HG03558 (cell line): ENCODE data around the gene NPTX1.

Source experiments
- ATAC-seq: cut with Tn5 transposase; IDR thresholded peaks from one replicate; pipeline ENCODE4 v1.9.1; 2021; ENCODE audit warnings: moderate number of reproducible peaks; ENCODE audit not compliant: unreplicated experiment; ENCODE audit errors: extremely low read depth

NPTX1 gene

DNA sequence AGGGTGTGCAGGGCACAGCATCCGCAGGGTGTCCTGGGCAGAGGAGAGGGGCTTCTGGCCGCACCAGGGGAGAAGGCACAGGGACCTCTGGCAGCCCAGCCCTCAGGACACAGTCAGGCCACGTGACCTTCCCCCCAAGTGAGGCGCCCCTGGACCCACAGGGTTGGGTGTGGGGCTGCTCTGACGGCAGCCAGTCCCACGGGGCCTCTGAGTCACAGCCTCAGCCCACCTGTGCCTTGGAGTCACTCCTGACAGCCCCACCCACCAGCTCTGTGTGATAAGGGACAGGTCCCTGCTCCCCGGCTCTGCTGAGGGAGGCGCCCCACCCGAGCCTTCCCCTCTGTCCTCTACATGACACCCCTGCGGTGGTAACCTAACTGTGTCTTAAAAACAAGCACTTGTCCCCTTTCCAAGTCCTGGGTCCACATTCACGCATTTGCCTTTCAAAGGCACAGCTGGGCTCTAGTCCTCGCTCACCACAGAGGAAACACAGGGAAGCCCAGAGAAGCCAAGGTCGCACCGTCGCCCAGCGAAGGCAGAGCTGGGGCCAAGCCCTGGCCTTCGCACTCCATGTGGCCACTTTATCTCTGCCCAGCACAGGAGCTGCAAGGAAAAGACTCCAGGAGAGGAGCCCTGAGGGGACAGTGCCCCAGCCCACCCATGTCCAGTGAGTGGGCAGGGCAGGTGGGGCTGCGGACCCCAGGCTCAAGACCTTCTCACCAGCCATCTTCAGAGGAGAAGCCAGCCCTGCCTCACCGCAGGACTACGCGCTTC lies 5.1 kb upstream of the NPTX1 start:
- ATAC-seq: no peak

DNA sequence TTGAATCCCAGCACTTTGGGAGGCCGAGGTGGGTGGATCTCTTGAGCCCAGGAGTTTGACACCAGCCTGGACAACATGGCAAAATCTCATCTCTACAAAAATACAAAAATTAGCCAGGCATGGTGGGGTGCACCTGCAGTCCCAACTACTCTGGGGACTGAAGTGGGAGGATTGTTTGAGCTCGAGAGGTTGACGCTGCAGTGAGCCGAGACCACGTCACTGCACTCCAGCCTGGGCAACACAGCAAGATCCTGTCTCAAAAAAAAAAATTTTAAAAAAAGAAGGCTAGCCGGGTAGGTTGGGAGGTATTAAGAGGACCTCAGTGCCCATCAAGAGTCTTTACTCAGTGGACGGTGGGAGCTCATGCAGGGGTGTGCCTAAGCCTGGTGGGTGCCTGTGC lies 3.8 kb upstream of the NPTX1 start:
- no peak for ATAC-seq

DNA sequence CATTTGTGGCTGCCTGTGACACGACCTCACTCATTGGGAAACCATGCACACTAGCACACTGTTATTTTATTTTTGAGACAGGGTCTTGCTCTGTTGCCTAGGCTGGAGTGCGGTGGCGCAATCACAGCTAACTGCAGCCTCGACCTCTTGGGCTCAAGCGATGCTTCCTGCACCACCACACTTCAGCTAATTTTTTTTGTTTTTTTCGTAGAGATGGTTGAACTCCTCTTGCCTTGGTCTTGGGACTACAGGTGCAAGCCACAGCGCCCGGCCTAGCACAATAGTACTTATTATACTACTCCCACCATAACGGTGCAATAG lies 2.8 kb upstream of the NPTX1 start:
- no peak for ATAC-seq

DNA sequence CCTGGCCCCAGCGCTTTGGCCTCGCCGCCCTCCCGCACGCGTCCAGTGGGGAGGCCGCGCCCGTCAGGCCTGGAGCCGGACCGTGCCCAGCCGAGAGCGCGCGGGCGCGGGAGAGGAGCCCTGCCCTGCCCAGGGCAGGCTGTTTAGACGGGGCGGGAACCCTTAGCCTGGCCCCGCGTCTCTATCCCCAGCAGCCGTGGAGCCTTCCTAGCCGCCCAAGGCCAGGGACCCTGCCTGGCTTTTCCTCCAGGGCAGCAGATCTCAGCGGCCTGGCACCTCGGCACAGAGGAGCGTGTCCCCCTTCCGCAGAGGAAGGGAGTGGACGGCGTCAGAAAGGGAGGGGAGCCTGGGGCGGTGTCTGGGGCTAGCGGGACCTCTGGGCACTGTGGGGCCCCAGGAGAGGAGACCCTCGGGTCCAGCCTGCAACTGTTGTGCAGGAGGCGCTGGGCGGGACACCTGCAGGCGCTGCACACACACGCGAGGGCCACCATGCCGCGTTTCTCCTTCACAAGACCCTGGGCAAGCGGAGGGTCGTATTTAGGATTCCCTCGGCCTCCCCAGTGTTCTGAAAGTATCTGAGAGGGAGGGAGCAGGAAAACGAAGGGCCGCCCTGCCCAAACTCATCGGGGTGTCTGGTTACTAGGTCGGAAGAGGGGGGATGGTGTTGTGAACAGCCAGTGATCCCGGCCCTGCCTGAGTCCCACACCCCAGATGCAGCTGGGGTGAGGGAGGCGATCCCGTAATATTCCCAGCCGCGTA lies 2.3 kb upstream of the NPTX1 start:
- ATAC-seq: no peak

DNA sequence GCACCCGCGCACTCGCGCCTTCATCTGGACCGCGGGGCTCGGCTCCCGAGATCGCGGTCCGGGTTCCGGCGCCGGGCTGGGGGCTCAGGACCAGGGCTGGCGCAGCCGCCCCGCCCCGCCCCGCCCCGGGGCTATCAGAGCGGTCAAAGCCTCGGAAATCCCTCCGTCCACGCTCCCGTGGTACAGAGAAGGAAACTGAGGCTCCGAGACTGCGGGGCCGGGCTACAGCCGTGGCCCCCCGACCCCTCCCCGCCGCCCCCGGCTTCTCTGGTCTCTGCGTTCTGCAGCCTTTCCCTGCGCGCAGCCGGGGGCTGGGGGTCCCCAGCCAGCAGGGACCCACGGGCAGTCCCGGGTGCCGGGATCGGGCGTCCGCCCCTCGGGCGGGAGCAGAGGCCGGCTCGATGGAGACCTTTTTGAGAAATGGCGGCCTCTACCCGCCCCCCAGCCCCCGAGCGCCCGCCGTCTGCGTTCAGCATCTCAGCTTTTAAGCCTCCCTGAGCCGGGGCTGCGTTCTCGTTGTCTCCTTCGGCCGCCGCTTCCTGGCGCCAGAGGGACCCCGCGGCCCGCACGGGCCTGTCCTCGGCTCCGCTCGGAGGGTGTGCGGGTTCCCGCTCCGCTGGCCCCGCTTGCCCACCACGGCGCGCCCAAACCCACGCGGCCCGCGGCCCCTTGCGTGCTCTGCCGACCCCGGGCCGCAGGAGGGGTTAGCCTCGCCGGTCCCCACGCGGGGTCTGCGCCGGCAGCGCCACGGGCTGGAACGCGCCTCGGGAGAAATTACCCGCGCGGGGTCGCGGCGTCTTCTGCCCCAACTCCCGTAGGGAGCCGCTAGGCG lies 1.5 kb upstream of the NPTX1 start:
- ATAC-seq: no peak

DNA sequence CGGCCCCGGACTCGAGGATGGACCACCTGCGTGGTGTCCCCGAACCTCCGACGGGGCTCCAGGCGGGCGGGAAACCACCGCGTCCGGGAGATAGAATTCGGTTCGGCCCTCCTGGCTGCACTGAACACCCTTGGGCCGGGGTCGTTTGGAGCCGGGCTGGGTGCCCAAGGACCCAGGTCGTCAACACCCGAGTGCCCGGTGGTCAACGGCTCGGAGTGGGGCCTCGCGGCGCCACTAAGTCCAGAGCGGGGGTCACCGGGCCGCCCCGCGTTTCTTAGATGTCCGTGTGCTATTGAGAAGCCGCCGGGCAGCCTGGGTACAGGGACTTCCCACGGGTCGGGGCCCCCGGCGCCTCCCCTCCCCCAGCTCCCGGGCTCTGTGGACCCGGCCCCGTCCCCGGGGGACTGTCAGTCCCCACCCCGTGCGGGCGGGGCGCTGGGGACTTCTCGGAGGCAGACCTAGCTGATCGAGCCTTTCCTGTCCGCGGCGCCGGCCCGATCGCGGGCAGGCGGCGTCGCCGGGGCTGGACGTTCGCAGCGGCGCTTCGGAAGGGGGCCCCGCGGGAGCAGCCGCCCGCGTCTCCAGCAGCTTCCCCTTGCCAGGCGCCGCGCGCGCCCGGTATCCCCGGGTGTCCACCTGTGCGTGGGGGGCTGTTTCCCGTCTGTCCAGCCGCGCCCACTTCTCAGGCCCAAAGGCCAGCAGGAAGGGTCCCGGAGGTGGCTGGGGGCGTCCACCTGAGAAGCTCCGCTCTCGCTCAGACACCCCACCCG lies 655 bp upstream of the NPTX1 start:
- ATAC-seq: no peak

DNA sequence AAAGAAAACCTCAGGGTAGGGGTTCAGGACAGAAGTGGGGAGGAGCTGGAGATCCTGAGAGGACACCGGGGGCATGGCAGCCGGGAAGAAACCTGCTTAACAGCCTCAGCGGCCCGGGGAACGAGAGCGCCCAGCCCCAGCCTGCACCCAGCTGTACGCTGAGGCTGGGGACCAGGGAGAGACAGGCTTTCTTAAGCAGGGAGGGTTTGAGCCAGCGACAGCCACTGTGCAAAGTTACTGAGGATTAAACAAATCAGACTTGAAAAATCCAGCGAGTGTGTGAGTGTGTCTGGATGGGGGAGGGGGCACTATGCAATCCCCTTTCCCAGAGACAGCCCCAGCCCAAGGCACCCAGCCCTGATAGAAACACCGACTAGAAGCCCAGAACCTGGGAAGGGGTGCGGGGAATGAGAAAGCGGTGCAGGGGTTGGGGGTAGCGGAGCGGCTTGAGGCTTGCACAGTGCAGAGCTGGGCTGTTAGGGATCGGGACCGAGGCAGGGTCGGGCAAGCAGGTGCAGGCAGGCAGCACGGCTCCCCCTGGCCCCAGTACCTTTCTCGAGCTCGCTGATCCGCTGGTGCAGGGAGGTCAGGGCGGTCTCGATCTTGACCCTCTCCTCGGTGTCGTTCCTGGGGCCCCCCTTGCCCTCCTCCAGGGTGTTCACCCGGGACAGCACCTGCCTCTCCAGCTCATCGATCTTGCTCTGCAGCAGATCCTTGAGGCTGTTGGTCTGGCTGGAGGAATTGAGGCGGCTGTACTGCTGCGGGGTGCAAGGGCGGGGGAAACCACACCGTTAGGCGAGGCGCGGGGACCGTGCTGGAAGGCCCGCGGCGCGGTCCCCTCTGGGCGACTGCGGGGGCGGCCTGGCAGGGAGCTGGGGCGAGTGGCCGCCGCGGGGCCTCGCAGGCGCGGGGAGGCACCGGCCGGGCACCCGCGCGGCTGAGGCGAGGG lies 1.2 kb downstream of the NPTX1 start:
- ATAC-seq: no peak

DNA sequence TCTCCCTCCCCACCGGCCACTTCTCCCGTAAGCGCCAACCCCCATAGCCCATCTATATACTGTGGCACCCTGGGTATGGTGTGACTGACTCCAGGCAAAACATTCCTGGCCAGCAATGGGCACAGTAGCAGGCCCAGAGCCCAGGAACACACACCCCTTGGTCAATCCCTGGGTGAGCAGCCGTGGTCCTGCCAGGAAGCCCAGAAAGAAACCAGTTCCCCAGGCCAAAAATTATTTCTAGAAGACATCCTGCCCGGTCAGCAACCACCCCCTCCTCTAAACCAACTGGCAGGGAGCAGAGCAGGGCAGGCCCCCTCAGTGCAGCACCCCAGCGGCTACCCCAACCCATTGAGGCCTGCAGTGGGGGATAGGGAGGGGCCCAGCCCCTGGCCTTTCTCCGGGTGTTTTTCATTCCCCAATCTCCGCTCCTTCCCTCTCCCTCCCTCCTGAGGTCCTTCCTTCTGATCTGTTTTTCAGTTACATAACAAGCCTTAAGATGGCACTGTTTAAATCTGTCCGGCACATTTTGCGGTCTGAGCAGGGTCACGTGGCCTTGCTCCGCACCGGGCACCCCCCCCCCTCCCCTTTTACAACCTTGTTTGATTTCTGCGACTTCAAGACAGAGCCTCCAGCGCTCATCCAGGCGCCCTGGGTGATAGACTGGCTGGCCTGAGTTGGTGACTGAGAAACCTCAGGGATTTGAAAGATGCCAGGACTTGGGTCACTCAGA lies 2.0 kb downstream of the NPTX1 start:
- ATAC-seq: no peak

DNA sequence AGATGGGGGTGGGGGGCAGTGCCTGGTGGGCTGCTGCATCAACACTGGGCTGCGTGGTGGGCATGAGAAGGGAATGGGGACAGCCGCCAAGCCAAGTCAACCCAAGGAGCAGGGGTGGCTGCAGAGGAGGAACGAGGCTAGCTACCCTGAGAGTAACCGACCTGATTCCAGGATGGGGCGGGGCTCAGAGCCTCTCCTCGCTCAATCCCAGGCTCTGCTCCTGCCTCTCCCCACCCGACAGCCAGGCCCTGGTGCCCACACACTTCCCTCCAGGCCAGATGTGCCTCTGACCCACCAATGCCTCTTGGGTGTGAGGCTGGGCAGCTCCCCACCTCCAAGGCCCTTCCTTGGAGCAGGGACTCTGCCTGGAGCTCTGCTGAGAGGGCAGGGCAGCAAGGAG lies 2.7 kb downstream of the NPTX1 start:
- no peak for ATAC-seq

DNA sequence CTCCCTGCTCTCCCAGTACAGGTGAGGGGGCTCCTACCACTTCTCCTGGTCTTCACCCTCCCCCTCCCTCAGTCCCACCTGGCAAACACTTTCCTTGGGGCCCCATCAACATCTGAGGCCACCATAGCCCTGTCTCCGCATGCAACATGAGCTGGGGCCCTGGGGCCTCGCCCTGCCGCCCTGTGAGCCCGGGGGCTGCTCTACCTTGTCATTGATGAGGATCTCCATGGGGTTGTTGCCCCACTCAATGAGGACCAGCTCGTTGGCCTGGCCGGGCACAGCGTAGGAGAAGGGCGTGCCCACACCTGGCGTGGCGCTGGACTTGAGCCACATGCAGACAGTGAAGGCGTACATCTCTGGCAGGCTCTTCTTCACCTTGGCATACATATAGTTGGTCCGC lies 3.4 kb downstream of the NPTX1 start:
- ATAC-seq: no peak

DNA sequence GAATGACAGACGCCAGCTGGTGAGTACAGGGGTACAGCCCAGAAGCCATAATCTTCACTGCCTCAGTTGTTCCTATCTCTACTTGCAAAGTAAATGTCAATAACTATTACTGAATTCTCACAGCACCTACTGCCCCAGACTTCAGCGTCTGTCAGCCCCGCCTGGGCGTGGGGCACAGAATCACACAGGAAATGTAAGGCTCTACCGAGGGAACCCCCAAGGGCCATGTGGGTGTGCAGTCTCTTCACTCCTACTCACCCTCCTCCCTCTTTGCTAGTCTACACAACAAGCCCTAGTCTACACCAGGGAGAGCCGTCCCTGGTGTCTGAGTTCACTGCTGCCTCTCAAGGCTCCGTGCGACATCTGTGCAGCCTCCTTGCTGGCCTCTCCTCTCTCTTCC lies 4.5 kb downstream of the NPTX1 start:
- no peak for ATAC-seq

DNA sequence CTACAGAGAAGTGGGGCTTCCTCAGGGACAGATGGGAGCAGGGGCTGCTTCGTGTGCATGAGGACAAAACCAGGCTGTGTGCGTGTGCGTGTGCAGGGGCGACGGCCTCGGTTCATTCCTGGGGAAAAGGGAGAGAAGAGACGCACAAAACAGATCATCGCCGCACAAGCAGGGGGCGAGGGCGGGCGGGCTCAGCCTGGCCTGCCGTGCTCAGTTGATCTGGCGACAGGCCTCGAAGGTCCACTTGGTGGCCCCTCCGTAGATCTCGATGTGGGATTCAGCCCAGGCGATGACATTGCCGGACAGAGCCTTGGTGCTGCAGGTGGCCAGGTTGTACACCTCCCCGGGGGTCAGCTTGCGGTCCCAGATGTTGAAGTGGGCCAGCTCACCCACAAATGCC lies 5.8 kb downstream of the NPTX1 start:
- no peak for ATAC-seq

DNA sequence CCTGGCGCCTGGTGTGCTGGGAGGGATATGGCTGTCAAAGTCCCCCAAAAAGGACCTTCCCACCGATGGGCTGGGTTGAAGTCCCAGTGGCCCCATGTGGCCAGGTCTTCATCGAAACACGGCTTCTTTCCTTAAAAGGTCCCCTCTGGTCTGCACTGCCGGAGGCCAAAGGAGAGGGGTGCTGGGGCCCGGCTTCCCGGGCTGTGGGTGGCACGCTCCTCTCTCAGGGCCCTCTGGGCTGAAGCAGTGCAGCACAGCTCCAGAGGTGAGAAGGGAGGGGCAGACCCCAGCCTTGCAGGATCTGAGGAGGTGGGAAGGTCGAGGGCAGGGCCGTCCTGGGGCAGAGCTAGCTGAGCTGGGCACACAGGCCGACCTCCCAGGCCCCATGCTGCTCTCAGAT lies 6.7 kb downstream of the NPTX1 start:
- ATAC-seq: no peak

DNA sequence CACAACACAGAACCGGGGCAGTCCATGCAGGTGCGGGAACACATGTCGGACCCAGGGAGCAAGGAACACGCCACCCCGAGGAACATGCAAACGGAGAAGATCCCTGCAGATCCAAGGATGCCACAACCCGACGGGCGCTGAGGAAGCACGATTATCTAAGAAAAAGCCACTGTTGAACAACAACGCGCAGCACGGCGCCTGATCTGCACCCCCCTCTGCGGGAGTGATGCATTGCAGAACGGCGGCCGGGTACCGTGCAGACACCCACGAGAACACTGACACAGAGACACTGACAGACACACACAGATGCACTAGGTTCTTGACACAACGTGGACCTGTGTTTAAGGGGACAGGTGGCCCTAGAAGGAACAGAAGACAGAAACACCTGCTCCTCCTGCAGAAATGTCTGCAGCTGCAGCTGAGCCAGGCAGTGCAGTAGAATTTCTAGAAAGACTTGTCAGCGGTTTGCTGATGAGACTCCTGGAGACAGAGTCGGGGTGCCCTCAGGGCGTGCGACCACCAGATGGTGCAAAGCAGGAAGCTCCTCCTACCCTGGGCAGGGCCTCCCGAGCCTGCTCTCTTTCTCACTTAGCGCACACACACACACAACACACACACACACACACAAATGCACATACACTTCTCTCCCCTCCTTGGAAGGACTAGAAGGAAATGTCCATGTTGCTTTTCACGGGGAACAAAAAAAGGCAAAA lies 7.5 kb downstream of the NPTX1 start:
- no peak for ATAC-seq

DNA sequence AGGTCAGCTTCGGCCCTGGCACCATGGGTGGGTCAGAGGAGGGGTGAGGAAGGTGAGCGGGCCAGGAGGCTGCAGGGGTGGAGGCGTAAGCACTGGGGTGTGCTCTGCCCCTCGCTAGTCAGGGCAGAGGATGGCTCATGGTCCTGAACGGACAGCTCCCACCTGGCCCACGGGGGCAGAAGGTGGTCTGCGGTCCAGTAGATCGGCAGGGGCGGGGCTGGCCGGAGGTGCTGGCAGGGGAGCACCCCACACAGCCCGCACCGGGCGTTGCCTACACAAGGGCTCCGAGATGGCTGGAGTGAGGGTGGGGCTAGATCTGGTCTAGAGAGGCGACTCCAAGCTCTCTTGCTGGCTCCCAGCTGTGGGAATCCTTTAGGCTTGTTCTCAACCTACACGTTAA lies 8.2 kb downstream of the NPTX1 start:
- no peak for ATAC-seq

DNA sequence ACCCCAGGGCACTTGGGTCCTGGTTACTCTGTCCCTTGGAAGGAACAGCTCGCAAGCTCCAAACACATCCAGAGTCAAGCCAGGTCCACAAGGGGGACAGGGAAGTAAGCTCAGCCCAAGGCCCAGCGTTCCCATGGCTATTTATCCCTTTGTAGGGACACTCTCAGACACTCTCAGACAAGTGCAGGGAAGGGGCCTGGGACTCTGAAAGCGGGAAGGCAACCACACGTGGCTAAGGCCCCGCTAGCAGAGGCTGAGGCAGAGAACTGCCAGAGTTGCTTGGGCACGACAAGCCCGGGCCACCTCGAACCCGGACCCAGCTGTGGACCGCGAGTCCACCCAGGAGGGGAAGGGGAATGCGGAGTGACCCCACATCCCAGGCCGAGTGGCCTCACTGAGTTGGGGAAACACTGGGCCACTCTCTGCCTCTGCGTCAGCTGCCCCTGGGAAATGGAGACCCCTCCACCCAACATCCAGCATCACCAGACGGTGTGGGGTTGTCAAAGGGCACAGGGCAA lies 10.2 kb downstream of the NPTX1 start:
- no peak for ATAC-seq

DNA sequence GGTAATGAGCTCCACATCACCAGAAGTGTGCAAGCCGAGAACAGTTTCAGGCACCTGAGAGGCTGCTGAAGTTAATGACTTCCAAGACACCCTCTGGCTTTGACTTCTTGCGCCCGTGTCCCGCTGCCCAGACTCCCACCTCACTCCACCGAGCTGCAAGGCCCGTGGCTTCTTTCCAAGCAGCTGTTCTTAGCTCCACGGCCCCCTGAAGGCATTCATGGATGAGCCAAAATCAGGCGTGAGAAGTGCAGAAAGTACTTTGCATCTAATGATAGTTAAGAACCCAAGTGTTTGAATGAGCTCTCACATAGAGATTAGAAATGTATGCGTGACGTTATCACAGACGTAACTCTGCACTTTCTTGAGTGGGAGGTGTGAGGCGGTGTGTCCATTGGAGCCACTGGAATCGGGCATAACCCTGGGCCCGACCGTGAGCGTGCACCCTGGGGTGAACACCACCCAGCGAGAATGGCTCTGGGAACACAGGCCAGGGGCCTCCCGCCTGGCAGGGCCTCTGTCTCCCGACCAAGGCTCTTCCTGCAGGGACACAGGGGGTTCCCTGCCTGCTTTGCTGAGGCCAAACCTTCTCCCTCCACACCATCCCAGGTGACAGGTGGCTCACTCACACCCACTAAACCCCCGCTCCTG lies 11.0 kb downstream of the NPTX1 start:
- ATAC-seq: no peak
